ENCODE data around the gene TRIM54.
"Not testable (repeated sequence)": the region's sequence is repeated elsewhere in the genome, so short reads cannot be mapped to it uniquely, and the experiment has no call there.

The TRIM54 gene

GRCh38 chr2:27315122-27315521 lies 32.9 kb downstream of the TRIM54 start:
- TF ChIP-seq CTCF (IDR thresholded peaks at IDR 0.05), result no peak
- TF ChIP-seq ZFX (IDR thresholded peaks at IDR 0.05; ENCODE audit: borderline replicate concordance), result no peak
- H3K27ac ChIP-seq, result no peak overlapping the region

- H3K27ac ChIP-seq, result no peak overlapping the region
- no peak for TF ChIP-seq CTCF (IDR thresholded peaks at IDR 0.05)
- TF ChIP-seq ZFX (IDR thresholded peaks at IDR 0.05; ENCODE audit: borderline replicate concordance), result no peak
Observed at GRCh38 chr2:27316655-27317412, 34.6 kb downstream of the TRIM54 start.

GRCh38 chr2:27319839-27320238 lies 37.6 kb downstream of the TRIM54 start:
- not testable (repeated sequence) for H3K27ac ChIP-seq

GRCh38 chr2:27320958-27321543 lies 38.8 kb downstream of the TRIM54 start:
- TF ChIP-seq CTCF (IDR thresholded peaks at IDR 0.05) (peak; percentile 52), ZFX (IDR thresholded peaks at IDR 0.05; ENCODE audit: borderline replicate concordance) (no peak)
- peak overlapping the region; percentile 81 for H3K27ac ChIP-seq

DNA sequence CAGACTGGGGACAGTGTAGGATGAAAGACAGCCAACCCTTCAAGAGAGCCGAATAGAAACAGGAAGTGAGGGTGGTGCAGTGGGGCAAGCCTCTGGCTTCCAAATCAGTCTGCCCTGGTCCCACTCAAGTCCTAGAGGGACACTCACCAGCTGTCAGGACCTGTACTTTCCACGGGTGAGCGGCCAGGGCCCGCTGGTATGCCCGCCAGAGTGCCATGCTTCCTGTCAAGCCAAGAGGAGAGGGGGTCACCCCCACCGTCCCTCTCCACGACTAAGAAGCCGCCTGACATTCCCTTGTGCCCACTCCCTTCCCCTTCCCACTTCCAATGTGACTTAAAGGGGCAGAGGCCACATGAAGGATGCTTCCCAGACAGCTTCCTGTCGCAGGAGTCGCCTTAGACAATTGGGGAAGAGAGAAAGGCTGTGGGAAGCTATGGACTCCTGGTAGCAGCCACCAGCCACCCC lies 40.1 kb downstream of the TRIM54 start:
- peak overlapping the region; percentile 81 for H3K27ac ChIP-seq

DNA sequence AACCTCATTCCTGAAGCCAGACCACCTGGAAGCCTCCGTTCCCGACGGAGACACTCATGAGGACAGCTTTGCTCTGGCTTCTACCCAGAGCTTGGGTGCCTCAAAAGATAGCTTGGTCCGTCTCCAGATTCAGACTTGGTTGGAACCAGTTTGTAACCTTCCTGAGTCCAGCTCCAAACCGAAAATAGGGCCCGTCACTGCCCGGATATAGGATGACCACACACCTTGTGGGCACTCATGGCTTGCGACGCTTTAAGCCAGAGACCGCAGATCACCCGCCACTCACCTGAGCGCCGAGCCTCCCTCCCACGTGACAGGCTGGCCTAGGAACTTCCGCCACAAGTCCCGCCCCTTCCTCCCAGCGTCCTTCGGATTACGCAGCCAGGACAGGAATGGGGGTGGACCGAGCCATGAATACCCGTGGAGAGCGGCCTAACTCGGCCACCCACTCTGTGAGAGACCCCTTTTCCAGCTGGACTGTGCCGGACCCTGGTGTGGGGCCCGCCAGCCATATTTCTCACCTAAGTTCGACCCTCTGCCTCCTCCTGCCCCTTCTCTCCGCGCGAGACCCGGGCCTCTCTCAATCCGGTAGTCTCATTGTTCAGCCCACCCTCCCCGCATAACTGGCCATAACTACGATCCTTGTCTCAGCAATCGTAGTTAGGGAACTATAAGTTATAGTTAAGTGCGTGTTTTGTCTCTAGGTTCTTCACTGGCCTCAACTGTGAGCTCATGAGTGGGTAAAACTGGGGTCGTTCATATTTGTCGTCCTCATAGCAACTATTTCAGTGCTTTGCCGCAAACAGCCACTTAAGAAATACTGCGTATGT lies 40.8 kb downstream of the TRIM54 start, which contains the start of gene MPV17:
MPV17 (minus strand) TSS at position 332 of the 830 bp plus-strand sequence. CDS start 580 bp downstream, outside the sequence.
- peak within 1 kb of the TSS; percentile 81 for H3K27ac ChIP-seq
- TF ChIP-seq ZFX (IDR thresholded peaks at IDR 0.05; ENCODE audit: borderline replicate concordance), result no peak
- no peak for TF ChIP-seq CTCF (IDR thresholded peaks at IDR 0.05)

More for the DNA sequence above, 40.1 kb downstream of the TRIM54 start:
- TF ChIP-seq ZFX (IDR thresholded peaks at IDR 0.05; ENCODE audit: borderline replicate concordance) (no peak), CTCF (IDR thresholded peaks at IDR 0.05) (no peak)

- peak overlapping the region; percentile 81 for H3K27ac ChIP-seq
- no peak for TF ChIP-seq ZFX (IDR thresholded peaks at IDR 0.05; ENCODE audit: borderline replicate concordance)
- TF ChIP-seq CTCF (IDR thresholded peaks at IDR 0.05), result no peak
Observed at GRCh38 chr2:27323596-27324285, 41.5 kb downstream of the TRIM54 start.

Measured in 22Rv1 (cell line).